BLaER1 (cell line): Measurements from ENCODE around the gene NSG2.

Experiments used
- H3K27ac ChIP-seq: shearing (Covaris generic); formaldehyde crosslinking; 2 replicates; pipeline ENCODE4 v1.8.1; 2022
- H3K27me3 ChIP-seq: shearing (Covaris generic); formaldehyde crosslinking; 2 replicates; pipeline ENCODE4 v1.8.1; 2022
- H3K36me3 ChIP-seq: shearing (Covaris generic); formaldehyde crosslinking; 2 replicates; pipeline ENCODE4 v1.8.1; 2022
- H3K4me1 ChIP-seq: shearing (Covaris generic); formaldehyde crosslinking; 2 replicates; pipeline ENCODE4 v1.8.1; 2022
- H3K4me2 ChIP-seq: shearing (Covaris generic); formaldehyde crosslinking; 2 replicates; pipeline ENCODE4 v1.8.1; 2022
- H3K4me3 ChIP-seq: shearing (Covaris generic); formaldehyde crosslinking; 2 replicates; pipeline ENCODE4 v1.8.1; 2022
- H3K9ac ChIP-seq: shearing (Covaris generic); formaldehyde crosslinking; 2 replicates; pipeline ENCODE4 v1.8.1; 2022
- H3K9me3 ChIP-seq: shearing (Covaris generic); formaldehyde crosslinking; 2 replicates; pipeline ENCODE4 v1.8.1; 2022
- H4K20me1 ChIP-seq: shearing (Covaris generic); formaldehyde crosslinking; 2 replicates; pipeline ENCODE4 v1.8.1; 2022
- Cebpa-rat ChIP-seq: shearing (Covaris generic); IDR thresholded peaks from 2 replicates; pipeline ENCODE4 v1.8.1; 2022

The NSG2 gene

GRCh38 chr5:174058433-174059122, 13.1 kb downstream of the NSG2 start:
- no peak overlapping the region for H3K4me3 ChIP-seq
- H3K27me3 ChIP-seq, result no peaks in the 10 kb centered on the region
- H3K4me1 ChIP-seq, result no peaks in the 10 kb centered on the region
- H3K27ac ChIP-seq, result no peak overlapping the region
- H3K36me3 ChIP-seq, result no peaks in the 10 kb centered on the region
- no peak for TF ChIP-seq Cebpa-rat
- H3K4me2 ChIP-seq, result no peak overlapping the region
- no peak overlapping the region for H3K9ac ChIP-seq
- H3K9me3 ChIP-seq, result 0 out of 2 replicates have a peak, but pooled peaks cover 6% of the 10 kb centered on the region
- H4K20me1 ChIP-seq, result no peaks in the 10 kb centered on the region

DNA sequence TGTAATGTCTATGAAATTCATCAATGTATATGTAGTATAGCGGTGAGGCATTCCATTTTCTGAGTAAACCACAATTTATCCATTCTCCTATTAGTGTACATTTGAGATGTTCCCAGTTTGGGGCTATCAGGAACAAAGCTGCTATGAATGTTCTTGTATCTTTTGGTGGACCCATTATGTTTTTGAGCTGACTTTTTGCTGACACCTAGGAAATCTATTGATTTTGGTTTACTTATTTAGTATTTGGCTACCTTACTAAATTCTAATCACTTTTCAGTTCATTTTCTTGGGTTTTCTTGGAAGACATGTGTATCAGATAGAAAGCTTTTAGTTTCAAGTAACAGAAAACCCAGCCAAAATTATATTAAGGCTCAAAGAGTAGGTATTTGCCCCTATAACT, 13.7 kb downstream of the NSG2 start:
- TF ChIP-seq Cebpa-rat, result no peak
- H3K9me3 ChIP-seq, result 0 out of 2 replicates have a peak, but pooled peaks cover 6% of the 10 kb centered on the region
- no peak overlapping the region for H3K4me2 ChIP-seq
- no peak overlapping the region for H3K27ac ChIP-seq
- H3K4me1 ChIP-seq, result no peaks in the 10 kb centered on the region
- H3K36me3 ChIP-seq, result no peaks in the 10 kb centered on the region
- no peak overlapping the region for H3K4me3 ChIP-seq
- no peaks in the 10 kb centered on the region for H4K20me1 ChIP-seq
- H3K9ac ChIP-seq, result no peak overlapping the region
- no peaks in the 10 kb centered on the region for H3K27me3 ChIP-seq

DNA sequence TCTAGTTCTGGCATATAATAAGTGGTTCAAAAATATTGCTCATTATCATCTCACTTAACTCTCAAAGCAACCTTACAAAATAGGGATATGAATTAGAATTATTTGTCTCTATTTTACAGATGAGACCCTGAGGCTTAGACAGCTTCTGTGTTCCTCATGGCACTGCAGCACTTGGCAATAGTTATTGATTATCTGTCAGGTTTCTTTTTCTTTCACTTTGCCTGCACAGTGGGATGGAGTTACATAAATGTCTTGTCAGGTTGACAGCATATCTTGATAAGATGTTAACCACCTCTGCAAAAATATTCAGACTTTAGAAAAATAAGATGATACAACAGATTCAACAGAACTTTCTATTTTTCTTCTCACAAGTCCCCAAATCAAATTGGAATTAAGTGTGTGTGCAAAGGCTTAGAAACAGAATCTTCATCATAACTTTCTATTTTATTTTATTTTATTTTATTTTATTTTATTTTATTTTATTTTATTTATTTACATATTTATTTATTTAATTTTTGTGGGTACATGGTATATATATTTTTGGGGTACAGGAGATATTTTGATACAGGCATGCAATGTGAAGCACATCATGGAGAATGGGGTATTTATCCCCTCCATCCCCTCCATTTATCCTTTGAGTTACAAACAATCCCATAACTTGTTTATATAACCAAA, 17.7 kb downstream of the NSG2 start:
- H3K27ac ChIP-seq, result no peak overlapping the region
- 0 out of 2 replicates have a peak, but pooled peaks cover 6% of the 10 kb centered on the region for H3K9me3 ChIP-seq
- no peak overlapping the region for H3K4me2 ChIP-seq
- no peak overlapping the region for H3K9ac ChIP-seq
- no peaks in the 10 kb centered on the region for H4K20me1 ChIP-seq
- H3K27me3 ChIP-seq, result no peaks in the 10 kb centered on the region
- no peaks in the 10 kb centered on the region for H3K4me1 ChIP-seq
- TF ChIP-seq Cebpa-rat, result no peak
- H3K36me3 ChIP-seq, result no peaks in the 10 kb centered on the region
- no peak overlapping the region for H3K4me3 ChIP-seq

- H3K9me3 ChIP-seq, result 0 out of 2 replicates have a peak, but pooled peaks cover 6% of the 10 kb centered on the region
- no peaks in the 10 kb centered on the region for H3K4me1 ChIP-seq
- no peak overlapping the region for H3K27ac ChIP-seq
- H3K4me3 ChIP-seq, result no peak overlapping the region
- H3K9ac ChIP-seq, result no peak overlapping the region
- H3K27me3 ChIP-seq, result no peaks in the 10 kb centered on the region
- no peak overlapping the region for H3K4me2 ChIP-seq
- H3K36me3 ChIP-seq, result no peaks in the 10 kb centered on the region
- TF ChIP-seq Cebpa-rat, result no peak
- H4K20me1 ChIP-seq, result no peaks in the 10 kb centered on the region
These were observed 18.7 kb downstream of the NSG2 start for GRCh38 chr5:174064171-174064570.

DNA sequence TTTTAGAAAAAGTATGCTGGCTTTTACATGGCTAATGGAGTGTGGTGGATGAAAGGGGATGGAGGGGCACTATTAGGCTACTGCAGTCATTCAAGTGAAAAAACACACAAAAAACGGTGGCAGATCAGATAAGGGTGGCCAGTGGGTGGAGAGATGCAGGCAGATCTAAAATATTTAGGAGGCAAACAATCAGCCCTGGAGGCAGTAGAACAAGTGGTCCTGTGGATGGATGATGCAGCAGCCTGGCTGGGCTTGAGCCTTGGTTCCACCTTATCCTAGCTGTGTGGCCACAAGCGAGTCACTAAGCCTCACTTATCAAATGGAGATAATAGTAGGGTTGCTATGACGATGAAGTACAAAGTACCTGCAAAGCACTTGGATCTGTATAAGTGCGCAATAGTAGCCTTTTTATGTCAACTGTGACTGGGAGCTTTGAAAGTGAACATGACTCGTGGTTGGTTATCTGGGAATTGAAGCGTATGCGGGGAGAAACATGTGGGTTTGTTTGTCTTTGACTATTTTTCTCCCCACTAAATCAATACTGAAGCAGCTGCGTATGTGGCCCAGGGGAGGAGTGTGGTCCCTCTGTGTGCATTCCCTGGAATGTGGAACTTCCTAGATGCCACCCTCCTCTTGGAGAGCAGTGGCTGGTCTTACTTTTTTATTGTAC, 20.2 kb downstream of the NSG2 start:
- 0 out of 2 replicates have a peak, but pooled peaks cover 2% of the 10 kb centered on the region for H3K9me3 ChIP-seq
- H3K36me3 ChIP-seq, result no peaks in the 10 kb centered on the region
- no peaks in the 10 kb centered on the region for H4K20me1 ChIP-seq
- H3K4me2 ChIP-seq, result no peak overlapping the region
- H3K27me3 ChIP-seq, result no peaks in the 10 kb centered on the region
- no peak overlapping the region for H3K27ac ChIP-seq
- no peak overlapping the region for H3K4me3 ChIP-seq
- no peak overlapping the region for H3K9ac ChIP-seq
- H3K4me1 ChIP-seq, result no peaks in the 10 kb centered on the region
- no peak for TF ChIP-seq Cebpa-rat

DNA sequence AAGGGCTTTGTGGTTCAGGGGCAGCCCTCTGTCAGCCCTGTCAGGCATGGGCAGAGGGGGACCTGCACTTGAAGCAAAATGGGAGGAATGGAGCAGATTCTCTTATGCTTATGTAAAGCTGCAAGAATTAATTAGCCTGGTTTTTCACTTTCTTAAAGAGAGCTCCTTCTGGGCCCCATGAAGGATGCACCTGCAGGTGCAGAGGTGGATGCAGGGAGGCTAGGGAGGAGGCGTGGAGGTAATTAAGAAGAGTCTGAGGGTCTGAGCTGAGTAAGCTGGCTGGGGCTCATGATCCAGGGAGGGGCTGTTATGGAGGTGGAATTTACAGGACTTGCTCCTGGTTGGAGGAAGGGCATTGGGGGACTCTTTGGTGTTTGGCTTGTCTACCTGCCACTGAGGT, 22.0 kb downstream of the NSG2 start:
- H3K27me3 ChIP-seq, result no peaks in the 10 kb centered on the region
- no peak overlapping the region for H3K4me2 ChIP-seq
- TF ChIP-seq Cebpa-rat, result no peak
- H3K27ac ChIP-seq, result no peak overlapping the region
- no peak overlapping the region for H3K9ac ChIP-seq
- H3K9me3 ChIP-seq, result no peaks in the 10 kb centered on the region
- H3K4me1 ChIP-seq, result no peaks in the 10 kb centered on the region
- no peaks in the 10 kb centered on the region for H4K20me1 ChIP-seq
- no peaks in the 10 kb centered on the region for H3K36me3 ChIP-seq
- no peak overlapping the region for H3K4me3 ChIP-seq

DNA sequence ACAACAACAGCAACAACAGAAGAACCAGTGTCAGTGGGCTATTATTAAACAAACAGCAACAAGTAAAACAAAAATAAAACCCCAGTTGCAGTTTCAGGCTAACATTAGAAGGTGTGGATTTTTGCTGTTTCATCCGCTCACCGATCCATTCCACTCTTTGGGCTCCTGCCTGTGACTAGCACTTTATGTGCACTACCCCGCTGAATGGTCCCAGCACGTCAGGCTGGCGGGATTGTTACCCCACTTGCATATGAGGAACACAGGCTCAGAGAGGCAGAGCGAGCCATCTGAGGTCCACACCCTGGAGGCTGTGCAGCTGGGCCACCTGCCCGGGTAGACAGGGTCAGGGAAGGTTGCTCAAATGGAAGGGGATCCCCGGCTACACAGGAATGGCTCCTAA, 26.0 kb downstream of the NSG2 start:
- H3K4me2 ChIP-seq, result no peak overlapping the region

GRCh38 chr5:174073122-174073660, 27.7 kb downstream of the NSG2 start:
- no peaks in the 10 kb centered on the region for H3K27me3 ChIP-seq
- H3K4me3 ChIP-seq, result no peak overlapping the region
- no peak for TF ChIP-seq Cebpa-rat
- no peak overlapping the region for H3K4me2 ChIP-seq
- H3K9ac ChIP-seq, result no peak overlapping the region
- H3K27ac ChIP-seq, result no peak overlapping the region
- H3K9me3 ChIP-seq, result no peaks in the 10 kb centered on the region
- H3K36me3 ChIP-seq, result no peaks in the 10 kb centered on the region
- no peaks in the 10 kb centered on the region for H4K20me1 ChIP-seq
- peaks cover 8% of the 10 kb centered on the region; the same call in 1 of the 2 replicates for H3K4me1 ChIP-seq

More for the DNA sequence above, 26.0 kb downstream of the NSG2 start:
- TF ChIP-seq Cebpa-rat, result no peak
- H3K9me3 ChIP-seq, result no peaks in the 10 kb centered on the region
- no peak overlapping the region for H3K9ac ChIP-seq
- no peak overlapping the region for H3K4me3 ChIP-seq
- H3K27ac ChIP-seq, result no peak overlapping the region
- no peaks in the 10 kb centered on the region for H3K27me3 ChIP-seq
- H3K4me1 ChIP-seq, result no peaks in the 10 kb centered on the region
- no peaks in the 10 kb centered on the region for H4K20me1 ChIP-seq
- no peaks in the 10 kb centered on the region for H3K36me3 ChIP-seq

DNA sequence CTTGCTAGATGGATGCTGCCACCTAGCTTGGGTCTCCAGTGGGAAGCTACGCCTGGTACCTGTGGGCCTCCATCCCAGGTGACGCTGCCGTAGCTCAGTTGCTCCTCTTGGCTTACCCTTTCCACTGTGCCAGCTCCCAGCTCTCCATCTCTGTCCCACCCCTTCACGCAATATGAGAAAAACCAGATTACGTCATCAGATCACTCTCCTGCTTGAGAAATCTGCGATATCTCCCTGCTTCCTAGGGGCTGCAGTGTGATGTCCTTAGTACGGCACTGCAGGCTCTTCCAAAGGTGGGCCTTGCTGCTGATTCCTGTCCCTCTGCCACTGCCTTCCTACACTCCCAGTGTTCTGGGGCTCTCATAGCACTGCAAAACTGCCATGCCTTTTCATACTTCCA, 28.9 kb downstream of the NSG2 start:
- Histone ChIP-seq H3K36me3 (no peaks in the 10 kb centered on the region), H3K9me3 (no peaks in the 10 kb centered on the region), H3K4me2 (no peak overlapping the region), H3K27me3 (no peaks in the 10 kb centered on the region), H3K4me1 (peaks cover 8% of the 10 kb centered on the region; the same call in 1 of the 2 replicates), H3K27ac (no peak overlapping the region), H3K4me3 (no peak overlapping the region), H4K20me1 (no peaks in the 10 kb centered on the region), H3K9ac (no peak overlapping the region)
- TF ChIP-seq Cebpa-rat, result no peak

- no peak for TF ChIP-seq Cebpa-rat
- Histone ChIP-seq H3K9ac (no peak overlapping the region), H3K36me3 (no peaks in the 10 kb centered on the region), H3K27me3 (no peaks in the 10 kb centered on the region), H3K4me2 (no peak overlapping the region), H3K9me3 (no peaks in the 10 kb centered on the region), H3K4me1 (peaks cover 8% of the 10 kb centered on the region; the same call in 1 of the 2 replicates), H3K4me3 (no peak overlapping the region), H3K27ac (no peak overlapping the region), H4K20me1 (no peaks in the 10 kb centered on the region)
These were observed 32.9 kb downstream of the NSG2 start for GRCh38 chr5:174078416-174078815.
